Lung microvascular endothelial cell (primary cell): ENCODE measurements around the gene CDS1. TPM values are rescaled to one million over a fixed set of nuclear protein-coding genes. Genes with fewer than 3 reads are reported as not detected.
A peak's percentile ranks its signal among the peaks of the same experiment; 100 is the strongest.
"Not testable (repeated sequence)": the region's sequence is repeated elsewhere in the genome, so short reads cannot be mapped to it uniquely, and the experiment has no call there.

Experiments used
- DNase-seq, 2 donors: peaks; one replicate each; pipeline versions ENCODE4 v3.0.0 to v3.0.0-alpha.2; 2010; ENCODE audit warnings: low read depth in 2 of 2
- total RNA-seq: library from RNA; depleted of rRNA; stranded (reverse); fragments of >200 nt; gene quantifications from 2 replicates; pipeline ENCODE4 v1.2.1, GENCODE V29; 2014

CDS1 gene
- total RNA-seq, result under 0.01 TPM in 1 of 2 replicates, not detected in the other

GRCh38 chr4:84582988-84583875, at the start of gene CDS1:
TSS of gene CDS1 (plus strand) at chr4:84583127. CDS start at chr4:84583402, 275 bp downstream.
- DNase-seq, result peak; percentile 1 to 8

GRCh38 chr4:84535901-84536300, 47.0 kb upstream of the CDS1 start:
- no peak for DNase-seq

GRCh38 chr4:84545093-84545492, 37.8 kb upstream of the CDS1 start:
- no peak for DNase-seq

GRCh38 chr4:84547211-84547610, 35.7 kb upstream of the CDS1 start:
- no peak for DNase-seq

GRCh38 chr4:84549191-84549590, 33.7 kb upstream of the CDS1 start:
- not testable (repeated sequence) for DNase-seq

GRCh38 chr4:84562156-84562555, 20.8 kb upstream of the CDS1 start:
- no peak for DNase-seq

- no peak for DNase-seq
These were observed 19.9 kb upstream of the CDS1 start for GRCh38 chr4:84563002-84563401.

- no peak for DNase-seq
These were observed 17.0 kb upstream of the CDS1 start for GRCh38 chr4:84565951-84566350.

- no peak for DNase-seq
These were observed 14.4 kb upstream of the CDS1 start for GRCh38 chr4:84568496-84568895.

GRCh38 chr4:84569009-84569408, 13.9 kb upstream of the CDS1 start:
- DNase-seq, result no peak

- DNase-seq, result peak in 1 of 2 donors; percentile 50
These were observed 9.4 kb upstream of the CDS1 start for GRCh38 chr4:84573385-84574068.

GRCh38 chr4:84574069-84574720, 8.7 kb upstream of the CDS1 start:
- DNase-seq, result no peak

GRCh38 chr4:84578540-84579402, 4.2 kb upstream of the CDS1 start:
- peak; percentile 59 to 61 for DNase-seq

- DNase-seq, result no peak
These were observed 3.5 kb upstream of the CDS1 start for GRCh38 chr4:84579403-84579776.

GRCh38 chr4:84582302-84582987, 482 bp upstream of the CDS1 start:
- DNase-seq, result peak; percentile 35 to 48

- DNase-seq, result no peak
These were observed 1.0 kb downstream of the CDS1 start for GRCh38 chr4:84583876-84584380.

GRCh38 chr4:84585251-84585650, 2.3 kb downstream of the CDS1 start:
- DNase-seq, result no peak

- DNase-seq, result no peak
These were observed 11.8 kb downstream of the CDS1 start for GRCh38 chr4:84594724-84595123.

GRCh38 chr4:84596826-84597225, 13.9 kb downstream of the CDS1 start:
- DNase-seq, result no peak

GRCh38 chr4:84597450-84597849, 14.5 kb downstream of the CDS1 start:
- no peak for DNase-seq
